Astrocyte (in vitro differentiated cells and primary cell): Measurements from ENCODE around the gene NFATC1.

Experiments used
- CTCF ChIP-seq: IDR thresholded peaks from 2 replicates; pipeline ENCODE4 v1.5.1; 2011; ENCODE audit warnings: low read depth, mild to moderate bottlenecking, inconsistent platforms, low read length, moderate library complexity; ENCODE audit not compliant: insufficient read depth
- EZH2 ChIP-seq: IDR thresholded peaks from 2 replicates; pipeline ENCODE4 v1.6.1; 2012; ENCODE audit warnings: mild to moderate bottlenecking, low read length, inconsistent platforms; ENCODE audit not compliant: insufficient read depth

GRCh38 chr18:79457652-79458051, 61.9 kb downstream of the NFATC1 start:
- no peak for TF ChIP-seq CTCF
- TF ChIP-seq EZH2 = no peak
